Rectal smooth muscle tissue (tissue), 1 donor: ENCODE data around the gene ELOVL4.

ENCODE experiments used
- H3K27ac ChIP-seq: one replicate; pipeline ENCODE4 v1.7.0; 2013; ENCODE audit warnings: low read depth, low read length, inconsistent platforms
- H3K27me3 ChIP-seq: one replicate; pipeline ENCODE4 v1.7.0; 2013; ENCODE audit warnings: low read length; ENCODE audit not compliant: control insufficient read depth, insufficient read depth
- H3K36me3 ChIP-seq: one replicate; pipeline ENCODE4 v1.7.0; 2013; ENCODE audit warnings: low read length; ENCODE audit not compliant: control insufficient read depth, insufficient read depth
- H3K4me1 ChIP-seq: one replicate; pipeline ENCODE4 v1.7.0; 2013; ENCODE audit warnings: low read length; ENCODE audit not compliant: control insufficient read depth, insufficient read depth
- H3K4me3 ChIP-seq: one replicate; pipeline ENCODE4 v1.7.0; 2013; ENCODE audit warnings: low read length
- H3K9ac ChIP-seq: one replicate; pipeline ENCODE4 v1.7.0; 2013; ENCODE audit warnings: low read length

ELOVL4 gene

GRCh38 chr6:79898076-79898475, 49.3 kb downstream of the ELOVL4 start:
- Histone ChIP-seq H3K4me1 (no peaks in the 10 kb centered on the region), H3K36me3 (no peaks in the 10 kb centered on the region), H3K4me3 (no peak overlapping the region), H3K27me3 (no peaks in the 10 kb centered on the region), H3K9ac (no peak overlapping the region), H3K27ac (no peak overlapping the region)

GRCh38 chr6:79896075-79896449, 51.3 kb downstream of the ELOVL4 start:
- Histone ChIP-seq H3K4me3 (no peak overlapping the region), H3K9ac (no peak overlapping the region), H3K36me3 (no peaks in the 10 kb centered on the region), H3K27ac (no peak overlapping the region), H3K27me3 (no peaks in the 10 kb centered on the region), H3K4me1 (no peaks in the 10 kb centered on the region)

GRCh38 chr6:79895382-79896074, 51.8 kb downstream of the ELOVL4 start:
- Histone ChIP-seq H3K4me3 (no peak overlapping the region), H3K27me3 (no peaks in the 10 kb centered on the region), H3K27ac (no peak overlapping the region), H3K9ac (no peak overlapping the region), H3K4me1 (no peaks in the 10 kb centered on the region), H3K36me3 (no peaks in the 10 kb centered on the region)

GRCh38 chr6:79894939-79895338, 52.4 kb downstream of the ELOVL4 start:
- H3K4me1 ChIP-seq: no peaks in the 10 kb centered on the region
- H3K27ac ChIP-seq: no peak overlapping the region
- H3K9ac ChIP-seq: no peak overlapping the region
- no peak overlapping the region for H3K4me3 ChIP-seq
- H3K27me3 ChIP-seq: no peaks in the 10 kb centered on the region
- H3K36me3 ChIP-seq: no peaks in the 10 kb centered on the region

GRCh38 chr6:79888587-79888986, 58.8 kb downstream of the ELOVL4 start:
- Histone ChIP-seq H3K27ac (no peak overlapping the region), H3K9ac (no peak overlapping the region), H3K27me3 (no peaks in the 10 kb centered on the region), H3K36me3 (no peaks in the 10 kb centered on the region), H3K4me1 (no peaks in the 10 kb centered on the region), H3K4me3 (no peak overlapping the region)

- no peaks in the 10 kb centered on the region for H3K36me3 ChIP-seq
- H3K27me3 ChIP-seq: no peaks in the 10 kb centered on the region
- H3K4me3 ChIP-seq: no peak overlapping the region
- no peak overlapping the region for H3K9ac ChIP-seq
- no peak overlapping the region for H3K27ac ChIP-seq
- no peaks in the 10 kb centered on the region for H3K4me1 ChIP-seq
These were observed 69.1 kb downstream of the ELOVL4 start for GRCh38 chr6:79878142-79878748.

GRCh38 chr6:79874531-79875134, 72.7 kb downstream of the ELOVL4 start:
- Histone ChIP-seq H3K36me3 (no peaks in the 10 kb centered on the region), H3K27ac (no peak overlapping the region), H3K4me3 (no peak overlapping the region), H3K9ac (no peak overlapping the region), H3K27me3 (no peaks in the 10 kb centered on the region), H3K4me1 (no peaks in the 10 kb centered on the region)

GRCh38 chr6:79872986-79873385, 74.4 kb downstream of the ELOVL4 start:
- H3K36me3 ChIP-seq: no peaks in the 10 kb centered on the region
- no peaks in the 10 kb centered on the region for H3K27me3 ChIP-seq
- no peak overlapping the region for H3K27ac ChIP-seq
- H3K9ac ChIP-seq: no peak overlapping the region
- H3K4me1 ChIP-seq: no peaks in the 10 kb centered on the region
- H3K4me3 ChIP-seq: no peak overlapping the region

- no peak overlapping the region for H3K9ac ChIP-seq
- no peak overlapping the region for H3K4me3 ChIP-seq
- no peaks in the 10 kb centered on the region for H3K36me3 ChIP-seq
- H3K27me3 ChIP-seq: no peaks in the 10 kb centered on the region
- H3K4me1 ChIP-seq: no peaks in the 10 kb centered on the region
- no peak overlapping the region for H3K27ac ChIP-seq
These were observed 75.0 kb downstream of the ELOVL4 start for GRCh38 chr6:79872303-79872702.

GRCh38 chr6:79869600-79870084, 77.7 kb downstream of the ELOVL4 start:
- no peak overlapping the region for H3K27ac ChIP-seq
- H3K9ac ChIP-seq: no peak overlapping the region
- H3K4me1 ChIP-seq: no peaks in the 10 kb centered on the region
- peak overlapping the region; percentile 38 for H3K4me3 ChIP-seq
- H3K36me3 ChIP-seq: no peaks in the 10 kb centered on the region
- no peaks in the 10 kb centered on the region for H3K27me3 ChIP-seq

- no peaks in the 10 kb centered on the region for H3K4me1 ChIP-seq
- H3K27me3 ChIP-seq: no peaks in the 10 kb centered on the region
- no peak overlapping the region for H3K9ac ChIP-seq
- no peak overlapping the region for H3K4me3 ChIP-seq
- no peak overlapping the region for H3K27ac ChIP-seq
- no peaks in the 10 kb centered on the region for H3K36me3 ChIP-seq
These were observed 78.2 kb downstream of the ELOVL4 start for GRCh38 chr6:79869184-79869583.

GRCh38 chr6:79868098-79868722, 79.1 kb downstream of the ELOVL4 start:
- Histone ChIP-seq H3K9ac (no peak overlapping the region), H3K27ac (no peak overlapping the region), H3K4me1 (no peaks in the 10 kb centered on the region), H3K36me3 (no peaks in the 10 kb centered on the region), H3K4me3 (no peak overlapping the region), H3K27me3 (no peaks in the 10 kb centered on the region)
